ENCODE measurements around the gene MMP20.

DNA sequence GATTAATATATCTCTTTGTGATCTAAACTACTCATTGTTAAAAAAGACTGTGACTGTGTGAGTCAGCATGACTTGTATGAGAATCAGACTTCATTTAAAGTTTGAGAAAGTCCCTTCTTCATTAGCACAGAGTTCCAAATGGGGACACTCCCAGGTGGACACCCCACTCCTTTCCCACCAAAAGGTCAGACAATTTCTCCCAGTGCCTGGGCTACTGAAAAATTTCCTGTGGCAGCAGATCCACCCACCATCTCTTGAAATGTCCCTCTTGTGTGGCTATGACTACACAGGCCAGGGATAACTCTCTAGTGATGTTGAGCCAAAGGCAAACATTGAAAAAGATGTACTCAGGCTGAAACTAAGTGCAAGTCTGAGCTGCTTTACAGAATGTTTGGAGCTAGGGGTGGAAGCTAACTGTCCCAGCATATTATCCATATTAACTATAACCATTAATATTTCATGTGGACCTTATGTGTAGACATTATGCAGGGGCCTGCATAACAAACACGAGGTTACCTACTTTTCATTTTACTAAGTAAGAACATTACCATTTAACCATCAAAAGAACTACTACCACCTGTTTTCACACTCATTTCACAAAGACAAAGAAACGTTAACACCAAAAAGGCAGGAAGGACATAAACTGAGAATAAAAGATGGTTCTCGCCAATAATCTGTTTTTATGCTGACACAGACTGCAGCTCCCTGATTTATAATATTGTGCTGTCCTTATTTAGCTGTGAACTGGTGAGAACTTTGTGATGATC lies 44.8 kb downstream of the MMP20 start:
- TF ChIP-seq, protein P1, sequence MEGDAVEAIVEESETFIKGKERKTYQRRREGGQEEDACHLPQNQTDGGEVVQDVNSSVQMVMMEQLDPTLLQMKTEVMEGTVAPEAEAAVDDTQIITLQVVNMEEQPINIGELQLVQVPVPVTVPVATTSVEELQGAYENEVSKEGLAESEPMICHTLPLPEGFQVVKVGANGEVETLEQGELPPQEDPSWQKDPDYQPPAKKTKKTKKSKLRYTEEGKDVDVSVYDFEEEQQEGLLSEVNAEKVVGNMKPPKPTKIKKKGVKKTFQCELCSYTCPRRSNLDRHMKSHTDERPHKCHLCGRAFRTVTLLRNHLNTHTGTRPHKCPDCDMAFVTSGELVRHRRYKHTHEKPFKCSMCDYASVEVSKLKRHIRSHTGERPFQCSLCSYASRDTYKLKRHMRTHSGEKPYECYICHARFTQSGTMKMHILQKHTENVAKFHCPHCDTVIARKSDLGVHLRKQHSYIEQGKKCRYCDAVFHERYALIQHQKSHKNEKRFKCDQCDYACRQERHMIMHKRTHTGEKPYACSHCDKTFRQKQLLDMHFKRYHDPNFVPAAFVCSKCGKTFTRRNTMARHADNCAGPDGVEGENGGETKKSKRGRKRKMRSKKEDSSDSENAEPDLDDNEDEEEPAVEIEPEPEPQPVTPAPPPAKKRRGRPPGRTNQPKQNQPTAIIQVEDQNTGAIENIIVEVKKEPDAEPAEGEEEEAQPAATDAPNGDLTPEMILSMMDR (IDR thresholded peaks at IDR 0.05): no peak
- TF ChIP-seq POLR2A (IDR thresholded peaks at IDR 0.05): no peak

Measured in heart left ventricle (tissue), 13 donors.